Left kidney (tissue), 8 donors: ENCODE results near the gene CNEP1R1. TPM values are rescaled to one million over a fixed set of nuclear protein-coding genes. Genes with fewer than 3 reads are reported as not detected.

Experiments used
- DNase-seq: peaks from one replicate; pipeline ENCODE4 v3.0.0-alpha.2; 2013
- long read RNA-seq, 8 donors: transcript quantifications; one replicate each; lab custom pipeline, GENCODE V29; 2026
- polyA plus RNA-seq: library from polyadenylated mRNA; unstranded; fragments of 120-200 nt; gene quantifications from one replicate; pipeline ENCODE4 v1.2.1, GENCODE V29; 2013; ENCODE audit not compliant: insufficient read length

CNEP1R1 gene
- 35.4 TPM for polyA plus RNA-seq
- long read RNA-seq, donor 1, transcript CNEP1R1-202 (6 exons, 2,117 nt) = major isoform, 8 of 9 reads
- long read RNA-seq, donor 1, partial matches to known transcripts = 0 of 9 reads
- long read RNA-seq, donor 1, other reads (novel, unspliced or antisense) = 0 of 9 reads
- long read RNA-seq, donor 2, transcript CNEP1R1-202 (6 exons, 2,117 nt) = major isoform, 8 of 10 reads
- long read RNA-seq, donor 2, partial matches to known transcripts = 0 of 10 reads
- long read RNA-seq, donor 2, other reads (novel, unspliced or antisense) = 0 of 10 reads
- long read RNA-seq, donor 3, transcript CNEP1R1-202 (6 exons, 2,117 nt) = major isoform, 5 of 7 reads
- long read RNA-seq, donor 3, partial matches to known transcripts = 0 of 7 reads
- long read RNA-seq, donor 3, other reads (novel, unspliced or antisense) = 0 of 7 reads
- long read RNA-seq, donor 4 = 0 reads
- long read RNA-seq, donor 5, transcript CNEP1R1-202 (6 exons, 2,117 nt) = major isoform, 9 of 12 reads
- long read RNA-seq, donor 5, partial matches to known transcripts = 0 of 12 reads
- long read RNA-seq, donor 5, other reads (novel, unspliced or antisense) = 0 of 12 reads
- long read RNA-seq, donor 6, transcript CNEP1R1-202 (6 exons, 2,117 nt) = major isoform, 7 of 8 reads
- long read RNA-seq, donor 6, partial matches to known transcripts = 0 of 8 reads
- long read RNA-seq, donor 6, other reads (novel, unspliced or antisense) = 0 of 8 reads
- long read RNA-seq, donor 7, transcript CNEP1R1-202 (6 exons, 2,117 nt) = major isoform, 5 of 10 reads
- long read RNA-seq, donor 7, partial matches to known transcripts = 0 of 10 reads
- long read RNA-seq, donor 7, other reads (novel, unspliced or antisense) = 0 of 10 reads
- long read RNA-seq, donor 8, partial matches to known transcripts = 0 of 2 reads
- long read RNA-seq, donor 8, other reads (novel, unspliced or antisense) = 0 of 2 reads

- peak; percentile 98 for DNase-seq
Observed at GRCh38 chr16:50024684-50025536, at the start of gene CNEP1R1. Gene CNEP1R1, plus strand, starts transcription at chr16:50025225. Its CDS starts 91 bp downstream, at chr16:50025316.

- no peak for DNase-seq
Observed at GRCh38 chr16:49977427-49977826, 47.6 kb upstream of the CNEP1R1 start.

- DNase-seq = no peak
Observed at GRCh38 chr16:49978569-49979326, 46.3 kb upstream of the CNEP1R1 start.

GRCh38 chr16:49980166-49980565 lies 44.9 kb upstream of the CNEP1R1 start:
- DNase-seq = no peak

- DNase-seq = no peak
Observed at GRCh38 chr16:49986351-49987124, 38.5 kb upstream of the CNEP1R1 start.

GRCh38 chr16:49987381-49987780 lies 37.6 kb upstream of the CNEP1R1 start:
- no peak for DNase-seq

GRCh38 chr16:49992825-49993224 lies 32.2 kb upstream of the CNEP1R1 start:
- DNase-seq = no peak

GRCh38 chr16:49993579-49993978 lies 31.4 kb upstream of the CNEP1R1 start:
- DNase-seq = no peak

- no peak for DNase-seq
Observed at GRCh38 chr16:49994006-49994405, 31.0 kb upstream of the CNEP1R1 start.

- DNase-seq = no peak
Observed at GRCh38 chr16:49995720-49996119, 29.3 kb upstream of the CNEP1R1 start.

GRCh38 chr16:49997721-49998251 lies 27.2 kb upstream of the CNEP1R1 start:
- no peak for DNase-seq

GRCh38 chr16:49998991-49999390 lies 26.0 kb upstream of the CNEP1R1 start:
- no peak for DNase-seq

GRCh38 chr16:50001144-50001543 lies 23.9 kb upstream of the CNEP1R1 start:
- no peak for DNase-seq

- DNase-seq = no peak
Observed at GRCh38 chr16:50002190-50002589, 22.8 kb upstream of the CNEP1R1 start.

- no peak for DNase-seq
Observed at GRCh38 chr16:50004239-50004638, 20.8 kb upstream of the CNEP1R1 start.

GRCh38 chr16:50006964-50007363 lies 18.1 kb upstream of the CNEP1R1 start:
- no peak for DNase-seq

GRCh38 chr16:50007744-50008143 lies 17.3 kb upstream of the CNEP1R1 start:
- DNase-seq = no peak

GRCh38 chr16:50010212-50010611 lies 14.8 kb upstream of the CNEP1R1 start:
- DNase-seq = no peak

GRCh38 chr16:50011707-50012106 lies 13.3 kb upstream of the CNEP1R1 start:
- DNase-seq = no peak

GRCh38 chr16:50012182-50012581 lies 12.8 kb upstream of the CNEP1R1 start:
- DNase-seq = no peak
